ENCODE results near the gene HSD11B2.

DNA sequence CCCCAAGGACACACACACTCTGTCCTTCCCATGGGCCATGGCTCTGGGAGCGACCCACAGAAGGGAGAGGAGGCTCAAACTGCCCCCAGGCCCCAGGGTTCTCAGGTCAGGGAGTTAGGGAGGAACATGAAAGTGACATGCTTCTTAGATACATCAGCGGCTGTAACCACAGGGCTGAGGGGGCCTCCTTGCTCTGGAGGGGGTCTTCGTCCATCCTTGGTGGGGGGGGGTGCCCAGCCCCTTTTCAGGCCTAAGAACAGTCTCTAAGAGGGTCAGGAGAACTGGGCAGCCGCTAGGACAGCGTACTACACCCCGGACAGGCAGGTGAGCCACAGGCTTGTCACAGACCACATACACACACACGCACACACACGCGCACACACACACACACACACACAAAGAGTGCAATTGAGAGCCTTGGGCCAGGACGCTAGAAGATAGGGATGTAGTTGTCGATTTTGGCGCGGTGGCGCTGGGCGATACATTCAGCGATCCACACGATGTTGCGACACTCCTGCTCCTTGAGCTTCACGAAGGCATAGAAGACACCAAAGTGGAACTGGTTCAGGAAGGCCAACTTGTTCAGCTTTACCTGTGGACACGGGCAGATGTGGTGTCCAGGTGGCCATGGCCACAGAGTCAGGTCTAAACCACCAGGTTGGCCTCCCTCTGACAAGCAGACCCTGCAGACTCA lies 7.3 kb downstream of the HSD11B2 start:
- TF ChIP-seq, protein P1, sequence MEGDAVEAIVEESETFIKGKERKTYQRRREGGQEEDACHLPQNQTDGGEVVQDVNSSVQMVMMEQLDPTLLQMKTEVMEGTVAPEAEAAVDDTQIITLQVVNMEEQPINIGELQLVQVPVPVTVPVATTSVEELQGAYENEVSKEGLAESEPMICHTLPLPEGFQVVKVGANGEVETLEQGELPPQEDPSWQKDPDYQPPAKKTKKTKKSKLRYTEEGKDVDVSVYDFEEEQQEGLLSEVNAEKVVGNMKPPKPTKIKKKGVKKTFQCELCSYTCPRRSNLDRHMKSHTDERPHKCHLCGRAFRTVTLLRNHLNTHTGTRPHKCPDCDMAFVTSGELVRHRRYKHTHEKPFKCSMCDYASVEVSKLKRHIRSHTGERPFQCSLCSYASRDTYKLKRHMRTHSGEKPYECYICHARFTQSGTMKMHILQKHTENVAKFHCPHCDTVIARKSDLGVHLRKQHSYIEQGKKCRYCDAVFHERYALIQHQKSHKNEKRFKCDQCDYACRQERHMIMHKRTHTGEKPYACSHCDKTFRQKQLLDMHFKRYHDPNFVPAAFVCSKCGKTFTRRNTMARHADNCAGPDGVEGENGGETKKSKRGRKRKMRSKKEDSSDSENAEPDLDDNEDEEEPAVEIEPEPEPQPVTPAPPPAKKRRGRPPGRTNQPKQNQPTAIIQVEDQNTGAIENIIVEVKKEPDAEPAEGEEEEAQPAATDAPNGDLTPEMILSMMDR (conservative IDR thresholded peaks at IDR 0.05 in 1 of 2, IDR thresholded peaks at IDR 0.05 in 1 of 2; ENCODE audit: extremely low read depth in 1 of 2, insufficient read depth in 1 of 2, low read depth in 1 of 2, low read length in 2 of 2): no peak
- TF ChIP-seq EZH2 (IDR thresholded peaks at IDR 0.05; ENCODE audit: borderline replicate concordance, low read length): no peak

Data from mammary epithelial cell (primary cell).